DND-41 (cell line): ENCODE data around the gene PRRX2.

ENCODE experiments used
- ATAC-seq: fragments of 200-7000 bp; cut with Tn5 transposase; 3 replicates; pipeline ENCODE4 v1.9.1; 2021; ENCODE audit warnings: low read depth; ENCODE audit not compliant: insufficient read depth
- DNase-seq: peaks from one replicate; pipeline ENCODE4 v3.0.0-alpha.2; 2020
- H2AFZ ChIP-seq: 2 replicates; pipeline ENCODE4 v1.6.0; 2012; ENCODE audit warnings: low read depth, low read length
- H3K27ac ChIP-seq: 2 replicates; pipeline ENCODE4 v1.5.1; 2012; ENCODE audit warnings: low read length, inconsistent platforms
- H3K27me3 ChIP-seq: fragments of 200-600 bp; sonication (generic); 2 replicates; pipeline ENCODE4 v1.6.0; 2012; ENCODE audit warnings: low read length, mild to moderate bottlenecking, inconsistent platforms; ENCODE audit not compliant: insufficient read depth, poor library complexity
- H3K36me3 ChIP-seq: 2 replicates; pipeline ENCODE4 v1.5.1; 2012; ENCODE audit warnings: low read length, inconsistent platforms; ENCODE audit not compliant: insufficient read depth
- H3K4me1 ChIP-seq: 2 replicates; pipeline ENCODE4 v1.5.1; 2012; ENCODE audit warnings: mild to moderate bottlenecking, low read length; ENCODE audit not compliant: insufficient read depth
- H3K4me2 ChIP-seq: 2 replicates; pipeline ENCODE4 v1.6.0; 2012; ENCODE audit warnings: mild to moderate bottlenecking, moderate library complexity, low read length, inconsistent platforms; ENCODE audit not compliant: insufficient read depth
- H3K4me3 ChIP-seq, 2 experiments: fragments of 200-600 bp in 1 of 2; shearing (Covaris generic) in 1 of 2; 2 replicates each; pipeline ENCODE4 v1.5.1; 2012 to 2016; ENCODE audit warnings: inconsistent platforms in 2 of 2, low read length in 2 of 2, mild to moderate bottlenecking in 2 of 2, low read depth in 1 of 2, moderate library complexity in 1 of 2
- H3K79me2 ChIP-seq: 2 replicates; pipeline ENCODE4 v1.6.0; 2012; ENCODE audit warnings: low read length, inconsistent platforms; ENCODE audit not compliant: insufficient read depth
- H3K9ac ChIP-seq: 2 replicates; pipeline ENCODE4 v1.6.0; 2012; ENCODE audit warnings: low read depth, mild to moderate bottlenecking, inconsistent platforms, low read length, moderate library complexity
- H3K9me3 ChIP-seq: 2 replicates; pipeline ENCODE4 v1.5.1; 2012; ENCODE audit warnings: low read length, moderate library complexity, mild to moderate bottlenecking, inconsistent platforms; ENCODE audit not compliant: insufficient read depth, severe bottlenecking
- H4K20me1 ChIP-seq: 2 replicates; pipeline ENCODE4 v1.6.0; 2012; ENCODE audit warnings: low read length; ENCODE audit not compliant: insufficient read depth
- EZH2 ChIP-seq: IDR thresholded peaks from 3 replicates; pipeline ENCODE4 v1.6.1; 2012; ENCODE audit warnings: borderline replicate concordance, low read depth, mild to moderate bottlenecking, moderate library complexity, low read length, inconsistent platforms; ENCODE audit not compliant: severe bottlenecking
- TF ChIP-seq, protein P1 (sequence below): IDR thresholded peaks from 2 replicates; pipeline ENCODE4 v1.5.1; 2012; ENCODE audit warnings: borderline replicate concordance, low read length, moderate library complexity, mild to moderate bottlenecking; ENCODE audit not compliant: poor library complexity, severe bottlenecking; ENCODE audit errors: extremely low read depth

The PRRX2 gene

DNA sequence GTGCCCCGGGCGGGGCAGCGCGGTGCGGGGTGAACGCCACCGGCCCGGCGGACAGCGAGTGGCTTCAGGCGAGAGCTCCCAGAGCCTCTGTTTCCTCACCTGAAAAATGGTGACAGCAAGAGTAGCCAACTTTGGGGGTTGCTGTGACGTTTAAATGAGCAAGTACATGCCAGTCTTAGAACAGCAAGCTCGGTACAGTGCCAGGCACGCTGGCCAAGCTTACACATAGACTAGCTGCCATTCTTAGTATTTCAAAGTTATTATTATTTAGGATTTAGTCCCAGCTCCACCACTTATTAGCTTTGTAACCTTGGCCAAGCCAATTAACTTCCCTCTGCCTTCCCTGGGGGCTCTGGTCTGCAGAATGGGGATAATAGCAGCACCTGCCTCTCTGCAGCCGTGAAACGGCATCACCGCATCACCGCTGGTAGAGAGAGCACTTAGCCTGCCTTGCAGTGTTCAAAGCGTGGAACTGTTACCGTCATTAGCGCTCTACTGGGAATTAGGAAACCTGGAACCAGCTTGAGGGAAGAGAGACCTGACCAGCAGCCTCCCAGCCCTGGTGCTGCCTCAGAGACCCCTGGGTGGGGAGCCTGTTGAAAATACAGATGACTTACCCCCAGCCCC lies 44.7 kb upstream of the PRRX2 start, which contains the start of gene C9orf50:
C9orf50 (minus strand) TSS at position 433 of the 627 bp plus-strand sequence. CDS start 527 bp downstream, outside the sequence.
- Histone ChIP-seq H3K27ac (no peak within 1 kb of the TSS), H3K4me2 (peak within 1 kb of the TSS; percentile 57), H3K4me3 (peak within 1 kb of the TSS in 1 of 2 experiments; percentile 45; a peak in 2 of 4 replicates), H4K20me1 (no peaks in the 10 kb centered on the region), H3K4me1 (peaks cover 30% of the 10 kb centered on the region), H3K27me3 (peaks cover 25% of the 10 kb centered on the region), H3K9me3 (no peaks in the 10 kb centered on the region), H3K9ac (peak within 1 kb of the TSS; percentile 47; the same call in 1 of the 2 replicates), H3K79me2 (no peaks in the 10 kb centered on the region), H3K36me3 (no peaks in the 10 kb centered on the region), H2AFZ (no peak within 1 kb of the TSS)
- DNase-seq (no peak), ATAC-seq (no peak)
- TF ChIP-seq, protein P1, sequence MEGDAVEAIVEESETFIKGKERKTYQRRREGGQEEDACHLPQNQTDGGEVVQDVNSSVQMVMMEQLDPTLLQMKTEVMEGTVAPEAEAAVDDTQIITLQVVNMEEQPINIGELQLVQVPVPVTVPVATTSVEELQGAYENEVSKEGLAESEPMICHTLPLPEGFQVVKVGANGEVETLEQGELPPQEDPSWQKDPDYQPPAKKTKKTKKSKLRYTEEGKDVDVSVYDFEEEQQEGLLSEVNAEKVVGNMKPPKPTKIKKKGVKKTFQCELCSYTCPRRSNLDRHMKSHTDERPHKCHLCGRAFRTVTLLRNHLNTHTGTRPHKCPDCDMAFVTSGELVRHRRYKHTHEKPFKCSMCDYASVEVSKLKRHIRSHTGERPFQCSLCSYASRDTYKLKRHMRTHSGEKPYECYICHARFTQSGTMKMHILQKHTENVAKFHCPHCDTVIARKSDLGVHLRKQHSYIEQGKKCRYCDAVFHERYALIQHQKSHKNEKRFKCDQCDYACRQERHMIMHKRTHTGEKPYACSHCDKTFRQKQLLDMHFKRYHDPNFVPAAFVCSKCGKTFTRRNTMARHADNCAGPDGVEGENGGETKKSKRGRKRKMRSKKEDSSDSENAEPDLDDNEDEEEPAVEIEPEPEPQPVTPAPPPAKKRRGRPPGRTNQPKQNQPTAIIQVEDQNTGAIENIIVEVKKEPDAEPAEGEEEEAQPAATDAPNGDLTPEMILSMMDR, result no peak
- TF ChIP-seq EZH2, result no peak

DNA sequence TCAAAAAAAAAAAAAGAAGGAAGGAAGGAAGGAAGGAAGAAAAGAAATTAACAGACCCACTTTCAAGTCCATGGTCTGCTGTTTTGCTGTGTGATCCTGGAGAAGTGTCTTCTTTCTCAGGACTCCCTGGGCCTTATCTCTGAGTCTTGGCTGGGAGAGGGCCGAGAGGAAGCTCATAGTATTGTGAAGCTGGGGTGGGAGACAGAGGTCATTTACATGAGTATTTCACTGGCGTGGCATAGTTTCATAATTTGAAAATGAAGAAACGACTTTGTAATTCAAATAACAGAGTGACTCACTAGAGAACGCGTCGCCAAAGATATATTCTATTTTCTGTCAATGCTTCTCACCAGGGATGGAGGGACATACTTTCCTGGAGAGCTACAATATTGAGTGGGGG lies 42.1 kb upstream of the PRRX2 start:
- H3K4me2 ChIP-seq, result no peak overlapping the region
- ATAC-seq (no peak), DNase-seq (no peak)
- H3K4me1 ChIP-seq, result peaks cover 49% of the 10 kb centered on the region
- H4K20me1 ChIP-seq, result peaks cover 21% of the 10 kb centered on the region
- H3K9me3 ChIP-seq, result no peaks in the 10 kb centered on the region
- H3K4me3 ChIP-seq, result no peak overlapping the region
- H3K9ac ChIP-seq, result no peak overlapping the region
- TF ChIP-seq, protein P1, result no peak
- TF ChIP-seq EZH2, result no peak
- peaks cover 12% of the 10 kb centered on the region for H3K36me3 ChIP-seq
- H3K79me2 ChIP-seq, result peaks cover 24% of the 10 kb centered on the region
- peaks cover 25% of the 10 kb centered on the region for H3K27me3 ChIP-seq
- H3K27ac ChIP-seq, result no peak overlapping the region
- H2AFZ ChIP-seq, result no peak overlapping the region

DNA sequence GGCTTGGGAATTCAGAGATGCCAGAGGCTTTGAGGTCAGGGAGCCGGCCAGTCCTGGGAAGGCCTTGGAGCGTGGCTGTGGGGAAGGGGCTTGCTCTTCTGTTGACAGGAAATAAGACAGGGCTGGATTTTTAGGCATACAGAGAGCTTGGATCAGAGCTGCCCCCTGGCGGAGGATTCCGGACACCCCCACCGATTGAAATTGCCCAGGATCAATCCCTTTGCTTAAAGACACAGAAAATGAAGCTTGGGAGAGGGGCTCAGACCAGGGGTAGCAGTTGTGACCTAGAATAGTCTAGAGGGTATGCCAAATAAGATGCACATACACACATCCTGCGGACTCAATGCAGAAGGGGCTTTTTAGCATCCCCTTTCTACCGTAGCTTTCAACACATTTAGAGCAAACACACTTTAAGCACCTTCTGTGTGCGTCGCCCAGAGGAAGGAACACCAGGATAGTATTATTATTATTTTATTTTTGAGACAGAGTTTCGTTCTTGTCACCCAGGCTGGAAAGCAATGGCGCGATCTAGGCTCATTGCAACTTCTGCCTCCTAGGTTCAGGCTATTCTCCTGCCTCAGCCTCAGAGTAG lies 41.2 kb upstream of the PRRX2 start:
- H2AFZ ChIP-seq, result peak overlapping the region; percentile 74

More for the DNA sequence above, 41.2 kb upstream of the PRRX2 start:
- Histone ChIP-seq H3K9me3 (no peaks in the 10 kb centered on the region), H3K4me2 (no peak overlapping the region), H3K4me3 (no peak overlapping the region), H3K27me3 (peaks cover 22% of the 10 kb centered on the region), H4K20me1 (peaks cover 30% of the 10 kb centered on the region), H3K9ac (no peak overlapping the region), H3K79me2 (peaks cover 33% of the 10 kb centered on the region), H3K4me1 (peaks cover 54% of the 10 kb centered on the region), H3K36me3 (peaks cover 14% of the 10 kb centered on the region), H3K27ac (no peak overlapping the region)
- TF ChIP-seq EZH2, result no peak
- TF ChIP-seq, protein P1, result peak; percentile 80
- ATAC-seq (peak; percentile 55), DNase-seq (peak; percentile 76)
